Activated naive CD4-positive, alpha-beta T cell treated with anti-CD3 and anti-CD28 coated beads, Interleukin-2, amount 50 U/mL, for 72 hours (primary cell): Measurements from ENCODE around the gene ACTR3C. TPM values are rescaled to one million over a fixed set of nuclear protein-coding genes. Genes with fewer than 3 reads are reported as not detected.
"Not testable (repeated sequence)": the region's sequence is repeated elsewhere in the genome, so short reads cannot be mapped to it uniquely, and the experiment has no call there.

ENCODE experiments used
- ATAC-seq, 2 donors: fragments of 150-1000 bp; cut with Tn5 transposase; 2 replicates each; pipeline ENCODE4 v1.10.0; 2021; ENCODE audit warnings: mild to moderate bottlenecking in 2 of 2, moderate library complexity in 2 of 2
- DNase-seq, 2 donors: peaks; one replicate each; pipeline ENCODE4 v3.0.0; 2021 to 2022; ENCODE audit warnings: low spot score in 2 of 2
- H3K27ac Mint-ChIP-seq, 2 donors: one replicate each; pipeline ENCODE4 v1.8.0; 2022; ENCODE audit warnings: mild to moderate bottlenecking in 2 of 2, mixed read lengths in 2 of 2
- H3K36me3 Mint-ChIP-seq, 2 donors: one replicate each; pipeline ENCODE4 v1.8.0; 2022; ENCODE audit warnings: mixed read lengths in 2 of 2
- H3K9me3 Mint-ChIP-seq, 2 donors: one replicate each; pipeline ENCODE4 v1.8.0; 2022; ENCODE audit warnings: mixed read lengths in 2 of 2
- total RNA-seq, 2 donors: library from RNA; stranded (reverse); gene quantifications; one replicate each; pipeline ENCODE4 v1.2.3, GENCODE V29; 2022

ACTR3C gene
- total RNA-seq, 2 donors from 2014 or later: 2.3 to 5.8 TPM

DNA sequence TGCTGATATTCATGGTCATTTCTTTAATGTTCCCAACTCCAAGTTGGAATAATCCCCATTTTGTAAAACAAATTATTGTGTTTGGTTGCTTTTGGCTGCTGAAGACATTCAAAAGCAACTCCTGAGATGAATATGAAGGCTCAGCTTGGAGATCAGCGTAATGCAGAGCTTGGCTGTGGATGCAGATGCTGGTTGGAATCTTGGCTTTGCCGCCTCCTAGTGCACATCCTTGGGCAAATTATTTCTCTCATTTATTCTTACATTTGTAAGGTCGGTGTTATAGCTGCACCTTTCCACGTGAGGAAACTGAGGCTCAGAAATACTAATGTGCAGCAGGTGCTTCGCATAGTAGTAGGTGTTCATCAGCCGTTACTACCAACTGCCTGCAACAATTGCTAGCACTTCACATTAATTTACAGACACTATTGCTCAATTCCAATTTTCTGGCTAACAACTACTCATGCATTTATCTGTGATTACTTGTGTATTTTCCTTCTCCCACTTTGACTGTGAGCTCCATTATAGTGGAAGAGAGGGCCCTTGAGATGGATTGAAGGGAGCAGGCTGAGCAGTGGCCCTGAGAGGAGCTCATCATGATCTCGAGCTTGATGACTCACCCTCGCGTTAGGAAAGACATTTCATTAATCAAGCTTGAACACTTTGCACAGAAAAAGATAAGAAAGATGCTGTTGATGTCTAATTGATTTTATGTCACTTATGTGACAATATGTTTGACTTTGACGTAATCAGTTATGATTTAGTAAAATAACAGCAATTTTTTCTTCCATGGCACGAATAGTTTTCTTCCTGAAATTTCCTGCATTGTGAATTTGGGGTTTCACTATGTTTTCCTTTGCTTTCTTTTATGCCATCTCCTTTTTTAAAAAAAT, 101.0 kb downstream of the ACTR3C start:
- DNase-seq, ATAC-seq, H3K9me3 Mint-ChIP-seq, H3K27ac Mint-ChIP-seq, H3K36me3 Mint-ChIP-seq: not testable (repeated sequence)

DNA sequence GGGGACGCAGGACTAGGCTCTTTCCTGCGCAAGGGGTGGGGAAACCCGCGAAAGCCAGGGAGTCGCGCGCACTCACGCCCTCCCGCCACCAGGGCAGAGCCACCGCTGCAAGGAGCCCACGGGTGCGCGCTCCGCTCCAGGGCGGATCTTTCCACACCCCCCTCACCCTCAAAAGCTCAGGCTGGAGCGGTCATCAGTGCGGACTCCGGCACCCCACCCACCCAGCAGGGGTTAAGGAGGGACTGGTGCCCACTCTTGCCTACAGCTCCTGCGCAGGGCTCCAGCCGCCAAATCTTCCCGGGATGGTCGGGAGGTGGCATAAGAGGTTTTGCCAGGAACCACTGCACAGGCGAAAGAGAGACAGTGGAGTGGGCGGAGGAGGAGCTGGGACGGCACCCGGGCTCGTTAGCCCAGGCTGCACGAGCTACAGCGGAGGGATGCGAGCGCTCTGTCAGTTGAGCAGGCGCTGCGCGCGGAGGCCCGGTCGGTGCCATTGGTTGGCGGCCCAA, 102.6 kb downstream of the ACTR3C start:
- not testable (repeated sequence) for H3K36me3 Mint-ChIP-seq, DNase-seq, H3K27ac Mint-ChIP-seq, H3K9me3 Mint-ChIP-seq
- peak in 1 of 2 donors; percentile 38 for ATAC-seq

DNA sequence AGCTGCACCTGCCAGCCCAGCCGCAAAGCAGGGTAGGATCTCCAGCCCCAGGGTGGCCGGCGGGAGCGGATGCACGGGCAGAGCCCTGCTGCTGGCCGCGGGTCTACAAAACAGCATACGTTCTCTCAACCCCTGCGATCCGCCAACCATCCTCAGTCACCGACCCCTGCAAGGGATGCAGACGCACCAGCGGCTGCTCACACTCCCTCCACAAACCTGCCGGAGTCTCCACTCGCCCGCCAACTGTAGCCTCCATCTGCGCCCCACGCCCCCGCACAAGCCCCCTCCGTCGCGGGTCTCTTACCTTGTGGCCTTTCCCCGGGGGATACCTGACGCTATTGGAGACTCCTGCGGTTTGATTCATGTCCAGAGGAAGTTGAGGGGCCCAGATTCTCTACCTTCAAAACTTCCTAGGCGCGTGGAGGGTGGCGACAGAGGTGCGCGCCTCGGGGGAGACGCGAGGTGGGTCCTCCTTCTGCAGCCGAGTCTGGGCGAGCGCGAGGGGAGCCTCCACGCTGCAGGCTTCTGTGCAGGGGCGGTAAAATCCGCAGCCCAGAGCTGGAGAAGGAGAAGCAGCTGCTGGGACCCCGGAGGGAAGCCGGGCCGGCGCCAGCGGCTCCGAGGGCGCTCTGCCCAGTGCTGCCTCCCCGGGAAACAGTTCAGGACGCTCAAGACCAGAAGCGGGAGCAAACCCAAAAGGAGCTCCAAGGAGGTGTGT, 103.2 kb downstream of the ACTR3C start:
- not testable (repeated sequence) for H3K27ac Mint-ChIP-seq, H3K36me3 Mint-ChIP-seq, DNase-seq, H3K9me3 Mint-ChIP-seq
- peak in 1 of 2 donors; percentile 9 for ATAC-seq

DNA sequence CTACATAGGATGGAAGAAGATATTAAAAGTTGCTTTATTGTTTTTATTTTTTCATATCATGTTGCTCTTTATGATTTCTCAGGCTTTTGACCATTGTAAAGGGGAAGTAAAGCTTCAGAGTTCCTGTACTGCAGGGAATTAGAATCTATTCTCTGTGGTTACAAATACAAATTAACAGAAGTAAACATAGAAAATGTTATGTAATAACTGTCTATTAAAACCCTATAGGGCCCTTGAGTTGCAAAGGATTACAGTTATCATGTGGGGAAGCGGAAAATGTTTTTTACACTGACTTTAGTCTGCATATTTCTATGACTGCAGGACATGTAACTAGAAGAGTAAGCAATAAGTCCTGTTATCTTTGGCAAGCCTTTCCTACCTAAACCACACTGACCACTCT, 116.5 kb downstream of the ACTR3C start:
- H3K27ac Mint-ChIP-seq, DNase-seq, H3K9me3 Mint-ChIP-seq, H3K36me3 Mint-ChIP-seq, ATAC-seq: not testable (repeated sequence)

DNA sequence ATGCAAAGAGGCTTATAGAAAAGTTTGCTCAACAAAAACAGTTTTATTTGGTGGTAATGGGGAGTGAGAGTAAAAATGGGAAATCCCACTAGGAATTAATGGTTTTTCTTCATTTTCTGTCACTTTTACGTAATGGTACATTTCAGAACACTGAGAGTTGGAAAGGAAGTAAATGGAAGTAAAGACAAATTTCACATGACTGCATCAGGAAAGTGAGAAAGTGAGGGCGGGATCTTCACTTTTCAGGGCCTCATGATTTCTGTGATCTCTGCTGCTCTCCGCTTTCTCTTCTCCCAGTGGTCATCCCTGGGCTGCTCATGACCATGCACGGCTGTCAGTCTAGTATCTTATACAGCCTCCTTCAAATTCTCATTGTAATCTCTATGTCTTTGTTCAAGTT, 117.5 kb downstream of the ACTR3C start:
- H3K9me3 Mint-ChIP-seq, DNase-seq, ATAC-seq, H3K27ac Mint-ChIP-seq, H3K36me3 Mint-ChIP-seq: not testable (repeated sequence)

DNA sequence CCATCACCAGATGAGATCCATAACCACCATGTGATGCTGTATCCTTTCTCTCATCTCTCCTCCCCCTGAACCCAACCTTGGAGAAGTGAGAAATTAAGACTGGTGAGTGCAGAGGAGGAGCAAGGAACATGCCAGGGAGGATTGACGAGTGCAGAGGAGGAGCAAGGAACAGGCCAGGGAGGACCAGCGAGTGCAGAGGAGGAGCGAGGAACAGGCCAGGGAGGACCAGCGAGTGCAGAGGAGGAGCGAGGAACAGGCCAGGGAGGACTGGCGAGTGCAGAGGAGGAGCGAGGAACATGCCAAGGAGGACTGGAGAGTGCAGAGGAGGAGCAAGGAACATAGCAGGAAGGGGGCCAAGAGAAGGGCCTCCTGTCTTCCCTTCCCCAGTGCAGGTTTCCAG, 118.8 kb downstream of the ACTR3C start:
- DNase-seq, H3K36me3 Mint-ChIP-seq, H3K9me3 Mint-ChIP-seq, ATAC-seq, H3K27ac Mint-ChIP-seq: not testable (repeated sequence)

DNA sequence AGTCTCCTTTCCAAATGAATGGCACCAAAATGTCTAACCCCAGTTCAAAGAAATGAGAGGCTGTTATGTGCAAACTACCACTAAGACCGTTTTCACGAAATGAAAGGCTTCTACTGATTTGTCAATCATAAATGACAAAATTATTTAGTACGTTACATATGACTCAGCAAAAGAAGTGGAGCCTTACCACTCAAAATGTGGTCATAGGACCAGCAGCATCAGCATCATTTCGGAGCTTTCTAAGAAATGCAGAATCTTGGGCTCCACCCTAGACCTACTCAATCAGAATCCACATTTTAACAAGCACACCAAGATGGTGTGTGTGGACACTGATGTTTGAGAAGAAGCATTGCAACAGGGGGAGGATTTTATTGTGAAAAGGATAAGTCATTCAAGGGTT, 120.5 kb downstream of the ACTR3C start:
- ATAC-seq: peak in 1 of 2 donors; percentile 59
- not testable (repeated sequence) for H3K36me3 Mint-ChIP-seq, H3K27ac Mint-ChIP-seq, DNase-seq, H3K9me3 Mint-ChIP-seq

Other genes with a start within 250 kb of the ACTR3C start
- 10 to 100 TPM; 10.8 to 22.3 TPM for gene LRRC61, start 190 bp downstream of the ACTR3C start, total RNA-seq
- under 1 TPM in 1 of 2 donors, not detected in 1; 0.12 TPM for gene RARRES2, start 18.1 kb upstream of the ACTR3C start, total RNA-seq
- 10 to 100 TPM; 57.1 to 77.4 TPM for gene REPIN1, start 45.3 kb upstream of the ACTR3C start, total RNA-seq
- gene ZNF775, start 55.8 kb upstream of the ACTR3C start, total RNA-seq: 1 to 10 TPM; 4.4 to 5.0 TPM
- gene GIMAP8, start 127.1 kb upstream of the ACTR3C start, total RNA-seq: 10 to 100 TPM; 13.5 to 17.7 TPM
- gene GIMAP7, start 191.3 kb upstream of the ACTR3C start, total RNA-seq: 10 to 100 TPM; 32.2 to 79.9 TPM
- 100 to 1,000 TPM; 202 to 336 TPM for gene GIMAP4, start 243.8 kb upstream of the ACTR3C start, total RNA-seq